ENCODE results near the gene BMP6. TPM values are rescaled to one million over a fixed set of nuclear protein-coding genes. Genes with fewer than 3 reads are reported as not detected.

BMP6 gene
- total and polyA plus RNA-seq, 2 of the 8 experiments (the other 6 are each of a cell fraction or from before 2014, with no cell fraction given), result 2.0 to 2.1 TPM

- 85% methylated on average over 6 of the region's 6 CpGs; no CpG with 5 or more reads in 1 of the 2 experiments for WGBS, 2 experiments (ENCODE audit: extremely low coverage in 1 of 2, insufficient coverage in 1 of 2, insufficient read length in 1 of 2, insufficient replicate concordance in 2 of 2, low coverage in 1 of 2, low lambda C conversion rate in 2 of 2, missing lambda C conversion rate in 1 of 2)
- CTCF ChIA-PET (ENCODE audit: partially characterized antibody), result interaction anchor here (1.0 to 2.5 kb wide), 6 partner anchors 9 to 207 kb away, joined by 3 to 13 read pairs (median 6); no protein-coding TSS in a partner anchor
Observed at GRCh38 chr6:7879579-7879978, 153.7 kb downstream of the BMP6 start.

More at GRCh38 chr6:7879579-7879978, 153.7 kb downstream of the BMP6 start:
- TF ChIP-seq POLR2AphosphoS5 (IDR thresholded peaks at IDR 0.05; ENCODE audit: low read depth, low read length) (peak; percentile 5; the same call in 1 of the 2 replicates), RBBP5 (IDR thresholded peaks at IDR 0.05; ENCODE audit: borderline replicate concordance, low read depth, low read length) (no peak)
- H3K79me2 ChIP-seq (ENCODE audit: control insufficient read depth in 1 of 2, insufficient read depth in 2 of 2, low read length in 2 of 2), result no peaks in the 10 kb centered on the region
- POLR2A ChIA-PET (ENCODE audit: partially characterized antibody), result interaction anchor here (0.5 to 1.3 kb wide), 4 partner anchors 10 to 206 kb away, joined by 3 to 4 read pairs (median 3); no protein-coding TSS in a partner anchor
- no peak overlapping the region for H3K56ac ChIP-seq (replicated peaks; ENCODE audit: insufficient read length, low read depth, low read length)
- FAIRE-seq, result no peak
- no peak overlapping the region for H3K14ac ChIP-seq (ENCODE audit: insufficient read length)
- no peak overlapping the region for H2BK12ac ChIP-seq (ENCODE audit: low read depth, low read length)
- H3K4ac ChIP-seq (replicated peaks; ENCODE audit: insufficient read length, low read depth, low read length), result no peak overlapping the region
- H3K18ac ChIP-seq (ENCODE audit: extremely low read depth, low read length), result no peak overlapping the region
- peaks cover 24 to 43% (median 38%) of the 10 kb centered on the region in 4 experiments; a peak in 7 of 8 replicates for H3K36me3 ChIP-seq (ENCODE audit: control insufficient read depth in 2 of 4, insufficient read depth in 4 of 4, low read length in 3 of 4)
- H3K9me3 ChIP-seq (ENCODE audit: insufficient read depth in 2 of 2, low read depth in 1 of 2, low read length in 1 of 2), result no peaks in the 10 kb centered on the region
- no peaks in the 10 kb centered on the region for H3K79me1 ChIP-seq (ENCODE audit: low read depth, low read length)
- H2BK5ac ChIP-seq (ENCODE audit: low read depth, low read length), result no peak overlapping the region; the same call in 1 of the 2 replicates
- no peak overlapping the region for H2AFZ ChIP-seq (ENCODE audit: low read length)
- no peak overlapping the region for H2BK120ac ChIP-seq (replicated peaks; ENCODE audit: low read depth, low read length)
- H3K27ac ChIP-seq (ENCODE audit: low read depth, low read length), result no peak overlapping the region
- no peak overlapping the region for H4K5ac ChIP-seq (ENCODE audit: insufficient read length, low read depth, low read length)
- no peak for DNase-seq (ENCODE audit: low read depth in 1 of 2, low spot score in 2 of 2)
- no peak overlapping the region for H3K4me3 ChIP-seq (ENCODE audit: extremely low read depth in 1 of 4, insufficient read depth in 2 of 4, low read depth in 3 of 4, low read length in 4 of 4)
- no peak overlapping the region for H3K9ac ChIP-seq (replicated peaks in 1 of 4; ENCODE audit: extremely low read depth in 1 of 4, low read depth in 3 of 4, low read length in 3 of 4)
- H2AK5ac ChIP-seq (ENCODE audit: low read depth, low read length), result no peak overlapping the region
- H4K20me1 ChIP-seq (replicated peaks in 1 of 2; ENCODE audit: control insufficient read depth in 1 of 2, insufficient read depth in 2 of 2, low read length in 2 of 2), result peaks cover under 1 to 3% of the 10 kb centered on the region in 2 experiments
- H3K4me2 ChIP-seq (ENCODE audit: insufficient read depth in 1 of 2, low read depth in 2 of 2, low read length in 2 of 2), result no peak overlapping the region
- H3K23me2 ChIP-seq (ENCODE audit: low read depth, low read length), result no peaks in the 10 kb centered on the region
- H3K27me3 ChIP-seq (replicated peaks in 1 of 4; ENCODE audit: control insufficient read depth in 3 of 4, extremely low read depth in 1 of 4, insufficient read depth in 3 of 4, low read length in 3 of 4), result no peaks in the 10 kb centered on the region
- H2BK15ac ChIP-seq (ENCODE audit: low read length), result no peak overlapping the region
- H4K8ac ChIP-seq (ENCODE audit: extremely low read depth, insufficient read depth, low read length), result no peak overlapping the region
- no peaks in the 10 kb centered on the region for H3K4me1 ChIP-seq (replicated peaks in 1 of 4; ENCODE audit: control insufficient read depth in 3 of 4, insufficient read depth in 4 of 4, low read length in 3 of 4)
- no peak overlapping the region for H2BK20ac ChIP-seq (ENCODE audit: low read length)
- H3K23ac ChIP-seq (ENCODE audit: insufficient read length), result no peak overlapping the region
- H4K91ac ChIP-seq (replicated peaks; ENCODE audit: insufficient read length, low read length), result no peak overlapping the region

All from H1 (cell line).